ENCODE results near the gene MCTP1.

DNA sequence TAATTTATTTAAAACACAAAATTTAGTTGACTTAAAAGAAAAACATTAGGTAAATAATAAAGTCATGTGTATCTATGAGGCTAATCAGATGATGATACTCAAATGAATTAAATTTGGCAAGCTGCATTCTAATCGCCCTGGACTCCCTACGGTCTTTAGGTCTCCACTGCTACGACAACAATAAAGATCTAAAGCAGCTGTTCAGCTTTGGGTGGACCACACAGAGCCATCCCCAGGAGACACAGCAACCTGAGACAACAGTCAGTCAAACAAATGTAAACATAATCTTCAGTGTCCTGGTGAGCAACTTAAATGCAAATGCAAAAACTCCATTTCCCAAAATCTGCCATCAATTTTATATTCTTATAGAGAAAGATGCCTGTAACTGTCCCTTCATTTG lies 65.5 kb downstream of the MCTP1 start:
- TF ChIP-seq, protein P1, sequence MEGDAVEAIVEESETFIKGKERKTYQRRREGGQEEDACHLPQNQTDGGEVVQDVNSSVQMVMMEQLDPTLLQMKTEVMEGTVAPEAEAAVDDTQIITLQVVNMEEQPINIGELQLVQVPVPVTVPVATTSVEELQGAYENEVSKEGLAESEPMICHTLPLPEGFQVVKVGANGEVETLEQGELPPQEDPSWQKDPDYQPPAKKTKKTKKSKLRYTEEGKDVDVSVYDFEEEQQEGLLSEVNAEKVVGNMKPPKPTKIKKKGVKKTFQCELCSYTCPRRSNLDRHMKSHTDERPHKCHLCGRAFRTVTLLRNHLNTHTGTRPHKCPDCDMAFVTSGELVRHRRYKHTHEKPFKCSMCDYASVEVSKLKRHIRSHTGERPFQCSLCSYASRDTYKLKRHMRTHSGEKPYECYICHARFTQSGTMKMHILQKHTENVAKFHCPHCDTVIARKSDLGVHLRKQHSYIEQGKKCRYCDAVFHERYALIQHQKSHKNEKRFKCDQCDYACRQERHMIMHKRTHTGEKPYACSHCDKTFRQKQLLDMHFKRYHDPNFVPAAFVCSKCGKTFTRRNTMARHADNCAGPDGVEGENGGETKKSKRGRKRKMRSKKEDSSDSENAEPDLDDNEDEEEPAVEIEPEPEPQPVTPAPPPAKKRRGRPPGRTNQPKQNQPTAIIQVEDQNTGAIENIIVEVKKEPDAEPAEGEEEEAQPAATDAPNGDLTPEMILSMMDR (IDR thresholded peaks at IDR 0.05; ENCODE audit: low read depth, low read length, poor library complexity, severe bottlenecking) = no peak
- no peak for TF ChIP-seq EZH2phosphoT487 (IDR thresholded peaks at IDR 0.05; ENCODE audit: borderline replicate concordance, low read length)
